ENCODE results near the gene HDHD3. TPM values are rescaled to one million over a fixed set of nuclear protein-coding genes. Genes with fewer than 3 reads are reported as not detected.

The HDHD3 gene
- total RNA-seq, 4 donors from 2014 or later: 7.8 to 33.0 (median 20.9) TPM

DNA sequence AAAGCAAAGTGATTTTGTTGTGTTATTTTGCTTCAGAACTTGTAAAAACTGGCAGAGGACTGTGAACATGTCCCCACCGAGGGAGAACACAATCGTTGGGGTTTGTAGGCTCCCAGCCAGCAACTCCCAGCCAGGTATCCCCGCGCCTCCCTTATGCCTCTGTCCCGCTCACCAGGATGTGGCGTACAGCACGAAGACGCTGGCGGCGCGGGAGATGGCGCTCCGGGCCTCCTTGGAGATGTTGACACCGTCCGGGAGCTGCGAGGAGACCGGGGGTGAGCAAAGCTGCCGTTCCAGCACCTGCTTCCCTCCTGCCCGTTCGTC is 33.1 kb upstream of the HDHD3 start:
- TF ChIP-seq, protein P1, sequence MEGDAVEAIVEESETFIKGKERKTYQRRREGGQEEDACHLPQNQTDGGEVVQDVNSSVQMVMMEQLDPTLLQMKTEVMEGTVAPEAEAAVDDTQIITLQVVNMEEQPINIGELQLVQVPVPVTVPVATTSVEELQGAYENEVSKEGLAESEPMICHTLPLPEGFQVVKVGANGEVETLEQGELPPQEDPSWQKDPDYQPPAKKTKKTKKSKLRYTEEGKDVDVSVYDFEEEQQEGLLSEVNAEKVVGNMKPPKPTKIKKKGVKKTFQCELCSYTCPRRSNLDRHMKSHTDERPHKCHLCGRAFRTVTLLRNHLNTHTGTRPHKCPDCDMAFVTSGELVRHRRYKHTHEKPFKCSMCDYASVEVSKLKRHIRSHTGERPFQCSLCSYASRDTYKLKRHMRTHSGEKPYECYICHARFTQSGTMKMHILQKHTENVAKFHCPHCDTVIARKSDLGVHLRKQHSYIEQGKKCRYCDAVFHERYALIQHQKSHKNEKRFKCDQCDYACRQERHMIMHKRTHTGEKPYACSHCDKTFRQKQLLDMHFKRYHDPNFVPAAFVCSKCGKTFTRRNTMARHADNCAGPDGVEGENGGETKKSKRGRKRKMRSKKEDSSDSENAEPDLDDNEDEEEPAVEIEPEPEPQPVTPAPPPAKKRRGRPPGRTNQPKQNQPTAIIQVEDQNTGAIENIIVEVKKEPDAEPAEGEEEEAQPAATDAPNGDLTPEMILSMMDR (IDR thresholded peaks at IDR 0.05; ENCODE audit: low read depth): no peak

DNA sequence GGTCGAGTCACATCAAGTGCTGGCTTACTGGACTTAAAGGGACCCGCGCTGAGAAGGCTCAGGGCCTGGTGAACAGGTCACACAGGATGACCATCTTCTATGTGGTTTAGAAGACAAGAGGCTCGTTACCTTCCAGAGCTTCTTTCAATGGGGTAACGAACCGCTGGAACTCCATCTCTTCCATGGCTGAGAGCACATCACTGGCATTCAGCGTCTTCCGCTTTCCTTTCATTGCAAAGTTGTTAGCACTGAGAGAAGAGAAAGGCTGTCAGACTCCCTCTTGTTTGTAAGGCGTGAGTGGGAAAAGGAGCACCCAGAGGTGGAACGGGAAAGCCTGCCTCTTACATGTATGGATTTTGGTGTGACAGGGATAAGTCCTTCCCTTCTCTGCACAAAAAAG is 32.7 kb upstream of the HDHD3 start:
- TF ChIP-seq, protein P1 (IDR thresholded peaks at IDR 0.05; ENCODE audit: low read depth): no peak

DNA sequence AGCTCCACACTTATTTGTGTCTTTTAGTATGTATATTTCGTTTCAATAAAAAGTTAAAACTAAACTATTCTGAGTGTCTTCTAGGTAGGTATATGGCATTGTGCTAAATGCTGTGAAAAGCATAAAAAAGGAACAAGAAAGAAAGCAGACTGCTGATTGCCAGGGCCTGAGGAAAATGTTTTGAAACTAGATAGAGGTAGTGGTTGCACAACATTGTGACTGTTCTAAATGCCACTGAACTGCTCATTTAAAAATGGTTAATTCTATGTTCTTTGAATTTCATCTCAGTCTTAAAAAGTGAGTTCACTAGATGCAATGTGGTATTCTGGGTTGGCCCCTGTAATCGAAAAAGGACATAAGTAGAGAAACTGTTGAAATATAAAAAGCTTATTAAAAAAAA is 26.9 kb upstream of the HDHD3 start:
- TF ChIP-seq, protein P1 (IDR thresholded peaks at IDR 0.05; ENCODE audit: low read depth): no peak

DNA sequence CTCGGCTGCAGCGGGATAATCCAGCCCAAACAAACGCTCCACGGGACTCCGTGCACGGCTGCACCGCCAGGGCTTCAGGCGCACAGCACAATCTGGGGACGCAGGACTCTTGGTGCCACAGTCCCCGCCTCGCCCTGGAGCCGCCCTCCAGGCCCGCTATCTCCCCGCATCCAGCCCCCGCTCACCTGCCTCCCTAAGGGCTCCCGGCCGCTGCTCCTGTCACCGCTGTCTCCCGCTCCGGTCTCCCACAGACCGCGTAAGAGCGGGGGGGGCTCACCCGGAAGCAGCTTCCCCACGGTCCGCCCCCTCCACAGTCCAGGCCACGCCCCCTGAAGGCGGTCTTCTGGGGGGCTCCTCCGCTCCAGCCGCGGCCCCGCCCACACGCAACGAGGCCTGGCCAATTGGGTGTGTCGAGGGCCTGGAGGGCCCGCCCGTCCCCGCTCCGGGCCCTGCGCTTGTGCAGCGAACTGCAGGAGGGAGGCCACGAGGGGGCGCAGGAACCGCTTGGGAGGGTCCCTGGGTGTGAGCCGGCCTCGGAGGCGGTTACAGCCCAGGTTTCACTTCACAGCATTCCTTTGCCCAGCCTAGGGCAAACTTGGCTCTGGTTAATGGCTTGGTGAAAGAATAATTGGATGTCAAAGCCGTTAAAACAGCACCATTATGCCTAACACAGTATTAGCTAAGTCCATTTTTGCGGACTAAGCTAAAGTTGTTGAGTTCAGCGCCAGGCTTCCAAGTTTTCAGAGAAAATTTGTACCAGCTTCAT is 24.4 kb upstream of the HDHD3 start, which contains the start of gene ALAD:
ALAD (minus strand) TSS at position 258 of the 766 bp plus-strand sequence. CDS start 7,725 bp downstream, outside the sequence.
- TF ChIP-seq, protein P1 (IDR thresholded peaks at IDR 0.05; ENCODE audit: low read depth): no peak

DNA sequence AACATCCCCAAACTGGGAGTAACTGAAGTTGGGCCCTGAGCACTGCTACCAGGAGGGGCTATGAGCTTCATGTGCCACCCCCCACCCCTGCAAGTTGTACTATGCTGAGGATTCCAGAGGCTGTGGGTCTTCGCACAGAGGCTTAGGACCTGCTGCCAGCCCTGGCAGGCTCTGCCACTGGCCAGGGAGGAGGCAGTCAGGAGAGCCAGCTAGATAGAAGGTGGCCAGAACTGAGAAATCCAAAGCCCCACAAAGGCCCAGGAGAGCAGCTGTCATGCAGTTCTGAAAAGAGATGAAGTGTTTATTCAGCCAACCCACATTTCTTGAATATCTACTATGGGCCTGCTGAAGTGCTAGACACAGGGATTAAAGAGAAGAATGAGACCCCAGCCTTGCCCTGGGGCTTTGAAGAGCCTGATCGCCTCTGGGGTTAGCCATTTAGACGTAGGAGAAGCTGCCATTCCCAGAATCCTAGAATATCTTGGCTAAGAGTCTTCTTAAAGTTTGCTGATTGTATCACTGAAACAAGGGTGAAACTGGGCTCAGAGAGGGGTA is 22.9 kb upstream of the HDHD3 start:
- TF ChIP-seq, protein P1 (IDR thresholded peaks at IDR 0.05; ENCODE audit: low read depth): no peak

DNA sequence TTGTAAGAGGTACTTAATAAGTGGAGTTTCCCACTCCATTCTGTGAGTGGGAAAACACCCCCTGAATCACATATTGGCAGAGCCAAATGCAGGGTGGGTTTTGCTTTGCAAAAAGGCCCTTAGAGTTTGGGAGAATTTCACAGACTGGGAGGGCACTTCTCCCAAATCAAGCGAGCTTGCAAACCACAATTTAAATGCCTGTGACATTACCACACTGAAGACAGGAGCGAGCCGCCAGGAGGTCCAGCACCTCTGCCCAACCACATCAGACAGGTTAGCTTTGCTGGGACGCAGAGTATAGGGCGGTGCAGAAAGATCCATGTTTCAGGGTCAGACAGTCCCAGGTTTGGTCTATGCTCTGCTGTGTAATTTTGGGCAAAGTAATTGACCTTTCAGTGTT is 22.0 kb upstream of the HDHD3 start:
- TF ChIP-seq, protein P1 (IDR thresholded peaks at IDR 0.05; ENCODE audit: low read depth): no peak

DNA sequence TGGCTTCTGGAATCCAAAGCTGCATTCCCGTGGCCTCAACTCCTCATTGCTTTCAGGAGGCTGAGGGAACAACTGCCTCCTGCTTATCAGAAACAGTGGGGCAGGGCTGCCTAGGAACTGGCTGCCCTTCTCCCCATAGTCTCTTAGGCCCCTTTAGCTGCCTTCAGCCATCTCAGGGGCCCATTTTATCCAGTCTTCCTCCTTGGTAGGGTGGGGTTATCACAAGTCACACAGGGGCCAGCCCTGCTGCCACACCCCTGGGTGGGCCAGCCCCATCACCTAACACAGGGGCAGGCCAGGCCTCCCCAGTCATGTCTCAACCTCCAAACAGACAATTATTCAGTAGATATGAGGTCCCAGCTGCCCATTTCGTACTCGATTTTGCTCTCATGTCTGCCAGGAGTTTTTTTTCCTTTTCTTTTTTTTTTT is 20.4 kb upstream of the HDHD3 start:
- TF ChIP-seq, protein P1 (IDR thresholded peaks at IDR 0.05; ENCODE audit: low read depth): no peak
